Parathyroid adenoma (tissue), 2 donors: ENCODE data around the gene ACYP2.
"Not testable (repeated sequence)": the region's sequence is repeated elsewhere in the genome, so short reads cannot be mapped to it uniquely, and the experiment has no call there.

Experiments
- H2AFZ ChIP-seq: fragments of 300-600 bp; sonication (generic); one replicate; pipeline ENCODE4 v1.7.0; 2017; ENCODE audit warnings: antibody characterized with exemption, mild to moderate bottlenecking
- H3K27ac ChIP-seq: fragments of 300-600 bp; sonication (generic); one replicate; pipeline ENCODE4 v1.7.0; 2017
- H3K27me3 ChIP-seq: fragments of 300-600 bp; sonication (generic); one replicate; pipeline ENCODE4 v1.7.0; 2017; ENCODE audit warnings: low read length; ENCODE audit not compliant: control insufficient read depth, insufficient read depth
- H3K36me3 ChIP-seq: fragments of 300-600 bp; sonication (generic); one replicate; pipeline ENCODE4 v1.7.0; 2017; ENCODE audit warnings: low read length; ENCODE audit not compliant: control insufficient read depth, insufficient read depth
- H3K4me1 ChIP-seq: fragments of 300-600 bp; sonication (generic); one replicate; pipeline ENCODE4 v1.7.0; 2017; ENCODE audit warnings: control low read depth
- H3K4me2 ChIP-seq: fragments of 300-600 bp; sonication (generic); one replicate; pipeline ENCODE4 v1.7.0; 2017; ENCODE audit warnings: low read length
- H3K4me3 ChIP-seq: fragments of 300-600 bp; sonication (generic); one replicate; pipeline ENCODE4 v1.7.0; 2017; ENCODE audit warnings: low read depth, low read length
- H3K79me2 ChIP-seq: fragments of 300-600 bp; sonication (generic); one replicate; pipeline ENCODE4 v1.7.0; 2017; ENCODE audit warnings: control low read depth
- H3K9ac ChIP-seq: fragments of 300-600 bp; sonication (generic); one replicate; pipeline ENCODE4 v1.7.0; 2017; ENCODE audit warnings: mild to moderate bottlenecking
- H3K9me3 ChIP-seq: fragments of 300-600 bp; sonication (generic); one replicate; pipeline ENCODE4 v1.7.0; 2017; ENCODE audit warnings: low read length; ENCODE audit not compliant: control insufficient read depth
- CTCF ChIP-seq: fragments of 300-600 bp; sonication (generic); IDR thresholded peaks from one replicate; pipeline ENCODE4 v1.7.0; 2017; ENCODE audit warnings: antibody characterized with exemption, mild to moderate bottlenecking
- donor health status: primary hyperparathyroidism.

The ACYP2 gene

GRCh38 chr2:54086157-54086556 is 29.3 kb upstream of the ACYP2 start:
- no peaks in the 10 kb centered on the region for H3K9me3 ChIP-seq
- no peaks in the 10 kb centered on the region for H3K27me3 ChIP-seq
- H2AFZ ChIP-seq, result no peak overlapping the region
- no peak overlapping the region for H3K4me3 ChIP-seq
- no peak for TF ChIP-seq CTCF
- H3K4me2 ChIP-seq, result no peak overlapping the region
- no peak overlapping the region for H3K9ac ChIP-seq
- H3K79me2 ChIP-seq, result no peaks in the 10 kb centered on the region
- no peaks in the 10 kb centered on the region for H3K36me3 ChIP-seq
- H3K4me1 ChIP-seq, result no peaks in the 10 kb centered on the region
- H3K27ac ChIP-seq, result no peak overlapping the region

- Histone ChIP-seq H3K4me3 (no peak overlapping the region), H3K27me3 (no peaks in the 10 kb centered on the region), H3K36me3 (no peaks in the 10 kb centered on the region), H3K9me3 (no peaks in the 10 kb centered on the region), H3K27ac (no peak overlapping the region), H2AFZ (no peak overlapping the region), H3K79me2 (no peaks in the 10 kb centered on the region), H3K4me1 (peaks cover 5% of the 10 kb centered on the region), H3K4me2 (no peak overlapping the region), H3K9ac (no peak overlapping the region)
- TF ChIP-seq CTCF, result no peak
These were observed 27.2 kb upstream of the ACYP2 start for GRCh38 chr2:54088191-54088634.

GRCh38 chr2:54088719-54089118 is 26.7 kb upstream of the ACYP2 start:
- Histone ChIP-seq H3K79me2 (no peaks in the 10 kb centered on the region), H3K36me3 (no peaks in the 10 kb centered on the region), H3K4me3 (no peak overlapping the region), H2AFZ (no peak overlapping the region), H3K27me3 (no peaks in the 10 kb centered on the region), H3K9me3 (no peaks in the 10 kb centered on the region), H3K9ac (no peak overlapping the region), H3K4me2 (no peak overlapping the region), H3K27ac (no peak overlapping the region), H3K4me1 (peaks cover 5% of the 10 kb centered on the region)
- TF ChIP-seq CTCF, result no peak

- H3K79me2 ChIP-seq, result no peaks in the 10 kb centered on the region
- H3K36me3 ChIP-seq, result no peaks in the 10 kb centered on the region
- H3K9ac ChIP-seq, result no peak overlapping the region
- no peak overlapping the region for H2AFZ ChIP-seq
- H3K4me1 ChIP-seq, result peaks cover 5% of the 10 kb centered on the region
- H3K27me3 ChIP-seq, result no peaks in the 10 kb centered on the region
- no peak overlapping the region for H3K4me3 ChIP-seq
- TF ChIP-seq CTCF, result no peak
- H3K27ac ChIP-seq, result no peak overlapping the region
- no peaks in the 10 kb centered on the region for H3K9me3 ChIP-seq
- no peak overlapping the region for H3K4me2 ChIP-seq
These were observed 24.8 kb upstream of the ACYP2 start for GRCh38 chr2:54090521-54091117.

GRCh38 chr2:54092940-54093339 is 22.5 kb upstream of the ACYP2 start:
- Histone ChIP-seq H3K27ac (no peak overlapping the region), H3K9me3 (no peaks in the 10 kb centered on the region), H3K4me2 (peak overlapping the region; percentile 23), H3K79me2 (no peaks in the 10 kb centered on the region), H3K4me1 (peaks cover 5% of the 10 kb centered on the region), H3K4me3 (no peak overlapping the region), H3K36me3 (no peaks in the 10 kb centered on the region), H3K27me3 (no peaks in the 10 kb centered on the region), H2AFZ (no peak overlapping the region), H3K9ac (no peak overlapping the region)
- no peak for TF ChIP-seq CTCF

- not testable (repeated sequence) for H3K79me2 ChIP-seq, H3K27me3 ChIP-seq, H3K9ac ChIP-seq, H3K9me3 ChIP-seq, H2AFZ ChIP-seq, H3K36me3 ChIP-seq, H3K4me1 ChIP-seq, H3K4me2 ChIP-seq, H3K4me3 ChIP-seq, H3K27ac ChIP-seq
These were observed 20.0 kb upstream of the ACYP2 start for GRCh38 chr2:54095406-54095805.

- H3K27me3 ChIP-seq, H2AFZ ChIP-seq, H3K4me3 ChIP-seq, H3K4me2 ChIP-seq, H3K4me1 ChIP-seq, H3K9ac ChIP-seq, H3K79me2 ChIP-seq, H3K9me3 ChIP-seq, H3K36me3 ChIP-seq, H3K27ac ChIP-seq: not testable (repeated sequence)
These were observed 19.3 kb upstream of the ACYP2 start for GRCh38 chr2:54096141-54096540.
